22Rv1 (cell line): ENCODE measurements around the gene MRPL24.
"Not testable (repeated sequence)": the region's sequence is repeated elsewhere in the genome, so short reads cannot be mapped to it uniquely, and the experiment has no call there.

Experiments used
- ZFX ChIP-seq: fragments of 450-650 bp; IDR thresholded peaks from 2 replicates; pipeline ENCODE4 v1.6.1; 2017; ENCODE audit warnings: antibody characterized with exemption, borderline replicate concordance
- TF ChIP-seq, protein P1 (sequence below): fragments of 450-650 bp; IDR thresholded peaks from 2 replicates; pipeline ENCODE4 v1.5.1; 2017; ENCODE audit warnings: mild to moderate bottlenecking

- TF ChIP-seq, protein P1, sequence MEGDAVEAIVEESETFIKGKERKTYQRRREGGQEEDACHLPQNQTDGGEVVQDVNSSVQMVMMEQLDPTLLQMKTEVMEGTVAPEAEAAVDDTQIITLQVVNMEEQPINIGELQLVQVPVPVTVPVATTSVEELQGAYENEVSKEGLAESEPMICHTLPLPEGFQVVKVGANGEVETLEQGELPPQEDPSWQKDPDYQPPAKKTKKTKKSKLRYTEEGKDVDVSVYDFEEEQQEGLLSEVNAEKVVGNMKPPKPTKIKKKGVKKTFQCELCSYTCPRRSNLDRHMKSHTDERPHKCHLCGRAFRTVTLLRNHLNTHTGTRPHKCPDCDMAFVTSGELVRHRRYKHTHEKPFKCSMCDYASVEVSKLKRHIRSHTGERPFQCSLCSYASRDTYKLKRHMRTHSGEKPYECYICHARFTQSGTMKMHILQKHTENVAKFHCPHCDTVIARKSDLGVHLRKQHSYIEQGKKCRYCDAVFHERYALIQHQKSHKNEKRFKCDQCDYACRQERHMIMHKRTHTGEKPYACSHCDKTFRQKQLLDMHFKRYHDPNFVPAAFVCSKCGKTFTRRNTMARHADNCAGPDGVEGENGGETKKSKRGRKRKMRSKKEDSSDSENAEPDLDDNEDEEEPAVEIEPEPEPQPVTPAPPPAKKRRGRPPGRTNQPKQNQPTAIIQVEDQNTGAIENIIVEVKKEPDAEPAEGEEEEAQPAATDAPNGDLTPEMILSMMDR, result not testable (repeated sequence)
- TF ChIP-seq ZFX, result not testable (repeated sequence)
Measured at GRCh38 chr1:156765136-156765535, 24.2 kb upstream of the MRPL24 start.
